Stomach (tissue), 9 donors: ENCODE data around the gene NDUFB6. TPM values are rescaled to one million over a fixed set of nuclear protein-coding genes. Genes with fewer than 3 reads are reported as not detected.
"Not testable (repeated sequence)": the region's sequence is repeated elsewhere in the genome, so short reads cannot be mapped to it uniquely, and the experiment has no call there.

ENCODE experiments used
- DNase-seq, 2 donors: peaks; one replicate each; pipeline versions ENCODE4 v3.0.0 to v3.0.0-alpha.2; 2013 to 2019
- H3K27ac ChIP-seq, 5 donors: fragments of 200-600 bp in 4 of 5; sonication (generic) in 4 of 5; one replicate each; pipeline ENCODE4 v1.5.1; 2013 to 2019; ENCODE audit warnings: mild to moderate bottlenecking in 1 of 5, moderate library complexity in 1 of 5
- H3K27me3 ChIP-seq, 3 donors: fragments of 200-600 bp; sonication (generic); one replicate each; pipeline ENCODE4 v1.5.1; 2017 to 2019; ENCODE audit warnings: mixed run types in 1 of 3
- H3K36me3 ChIP-seq, 4 donors: fragments of 200-600 bp; sonication (generic); 1 replicate in 3 of 4; 2 replicates in 1 of 4; pipeline ENCODE4 v1.5.1; 2016 to 2019
- H3K4me1 ChIP-seq, 4 donors: fragments of 200-600 bp; sonication (generic); one replicate each; pipeline ENCODE4 v1.5.1; 2016 to 2019
- H3K4me3 ChIP-seq, 4 donors: fragments of 200-600 bp; sonication (generic) in 3 of 4; one replicate each; pipeline ENCODE4 v1.5.1; 2016 to 2019; ENCODE audit warnings: mild to moderate bottlenecking in 1 of 4
- H3K9me3 ChIP-seq, 4 donors: fragments of 200-600 bp; sonication (generic); one replicate each; pipeline ENCODE4 v1.5.1; 2016 to 2019
- CTCF ChIP-seq, 7 experiments: fragments of 450-650 bp in 4 of 7; fragments of 200-600 bp in 3 of 7; sonication (generic) in 3 of 7; IDR thresholded peaks; one replicate each; pipeline ENCODE4 v1.5.1; 2016 to 2019; ENCODE audit warnings: antibody characterized with exemption in 7 of 7, control low read depth in 2 of 7, mild to moderate bottlenecking in 1 of 7
- EP300 ChIP-seq: sonication (generic); formaldehyde crosslinking; IDR thresholded peaks from one replicate; pipeline ENCODE4 v1.6.1; 2017; ENCODE audit warnings: antibody characterized with exemption
- POLR2A ChIP-seq, 4 donors: fragments of 450-650 bp; IDR thresholded peaks; one replicate each; pipeline ENCODE4 v1.6.1; 2016; ENCODE audit warnings: antibody characterized with exemption in 4 of 4, control low read depth in 2 of 4, mild to moderate bottlenecking in 1 of 4, moderate library complexity in 1 of 4
- POLR2AphosphoS5 ChIP-seq, 3 donors: sonication (generic); formaldehyde crosslinking; IDR thresholded peaks; one replicate each; pipeline ENCODE4 v1.6.1; 2016; ENCODE audit warnings: antibody characterized with exemption in 3 of 3
- WGBS, 5 donors: extraction: QIAGEN DNeasy Blood & Tissue Kit in 3 of 5; methylation state at CpG; one replicate each; pipeline versions ENCODE4 v1.1.5 to v1.1.7; 2013 to 2018; 5-methylcytosine and 5-hydroxymethylcytosine counted together
- intact Hi-C: fragments of 100-400 bp; cut with DNase I; formaldehyde crosslinking; loops from one replicate; pipeline ENCODE4 v1.15.1; 2023; ENCODE audit warnings: low total_unique reads
- polyA plus RNA-seq, 3 donors: library from polyadenylated mRNA; stranded (reverse); fragments of 200-250 nt; gene quantifications; one replicate each; pipeline ENCODE4 v1.2.3, GENCODE V29; 2013
- total RNA-seq, 5 donors: library from RNA; depleted of rRNA; stranded (reverse); fragments of >200 nt; gene quantifications; one replicate each; pipeline versions ENCODE4 v1.1.0 to v1.2.3, GENCODE V29; 2014 to 2016
- donor health status: healthy with polysubstance abuse.
- donor health status: Bipolar disorder and iron deficiency.
- donor health status: healthy.

Gene NDUFB6
- total and polyA plus RNA-seq, 8 donors: 1.2 to 94.7 (median 44.9) TPM

- H3K36me3 ChIP-seq: no peaks in the 10 kb centered on the region
Observed at GRCh38 chr9:32603914-32604852, 31.2 kb upstream of the NDUFB6 start.

GRCh38 chr9:32599021-32599420, 26.1 kb upstream of the NDUFB6 start:
- H3K27me3 ChIP-seq, intact Hi-C loops, H3K4me1 ChIP-seq, H3K4me3 ChIP-seq, DNase-seq, H3K27ac ChIP-seq, H3K36me3 ChIP-seq, H3K9me3 ChIP-seq: not testable (repeated sequence)
- WGBS, 5 donors: 69 to 78% (median 76%) methylated on average over 3 of the region's 3 CpGs

More at GRCh38 chr9:32603914-32604852, 31.2 kb upstream of the NDUFB6 start:
- no peak overlapping the region for H3K27ac ChIP-seq
- no peaks in the 10 kb centered on the region for H3K4me1 ChIP-seq
- TF ChIP-seq POLR2AphosphoS5 (IDR thresholded peaks at IDR 0.05): no peak
- no peak for TF ChIP-seq POLR2A (IDR thresholded peaks at IDR 0.05)
- no peak for TF ChIP-seq CTCF (IDR thresholded peaks at IDR 0.05)
- no peak for TF ChIP-seq EP300
- H3K9me3 ChIP-seq: peaks cover 0 to 10% (median 7%) of the 10 kb centered on the region in 4 donors
- no peaks in the 10 kb centered on the region for H3K27me3 ChIP-seq
- no peak for DNase-seq
- intact Hi-C loops: no loop called here
- WGBS, 5 donors: 71 to 76% (median 74%) methylated on average over 12 of the region's 12 CpGs
- H3K4me3 ChIP-seq: no peak overlapping the region

- intact Hi-C loops: no loop called here
- no peak for DNase-seq
- Histone ChIP-seq H3K4me3 (no peak overlapping the region), H3K27ac (no peak overlapping the region), H3K36me3 (no peaks in the 10 kb centered on the region), H3K27me3 (no peaks in the 10 kb centered on the region), H3K9me3 (no peaks in the 10 kb centered on the region), H3K4me1 (no peaks in the 10 kb centered on the region)
- no peak for TF ChIP-seq CTCF (IDR thresholded peaks at IDR 0.05)
- TF ChIP-seq EP300: no peak
- no peak for TF ChIP-seq POLR2A (IDR thresholded peaks at IDR 0.05)
- no peak for TF ChIP-seq POLR2AphosphoS5 (IDR thresholded peaks at IDR 0.05)
Observed at GRCh38 chr9:32596936-32597335, 24.0 kb upstream of the NDUFB6 start.

GRCh38 chr9:32596096-32596865, 23.3 kb upstream of the NDUFB6 start:
- Histone ChIP-seq H3K4me1 (no peaks in the 10 kb centered on the region), H3K36me3 (no peaks in the 10 kb centered on the region), H3K9me3 (no peaks in the 10 kb centered on the region), H3K27ac (no peak overlapping the region), H3K27me3 (no peaks in the 10 kb centered on the region), H3K4me3 (no peak overlapping the region)
- intact Hi-C loops: no loop called here
- TF ChIP-seq POLR2A (IDR thresholded peaks at IDR 0.05) (no peak), POLR2AphosphoS5 (IDR thresholded peaks at IDR 0.05) (no peak), EP300 (no peak), CTCF (IDR thresholded peaks at IDR 0.05) (no peak)
- DNase-seq: no peak
- 66 to 72% (median 70%) methylated on average over 4 of the region's 4 CpGs for WGBS, 5 donors
